ENCODE measurements around the gene CDH8. TPM values are rescaled to one million over a fixed set of nuclear protein-coding genes. Genes with fewer than 3 reads are reported as not detected.
"Not testable (repeated sequence)": the region's sequence is repeated elsewhere in the genome, so short reads cannot be mapped to it uniquely, and the experiment has no call there.

The CDH8 gene
- total RNA-seq, 3 donors from 2014 or later = not detected

GRCh38 chr16:61791464-61791863 lies 244.8 kb downstream of the CDH8 start:
- H3K27me3 Mint-ChIP-seq (ENCODE audit: low read depth) = no peaks in the 10 kb centered on the region
- peaks cover 24% of the 10 kb centered on the region for H3K9me3 Mint-ChIP-seq
- H3K4me3 Mint-ChIP-seq = no peak overlapping the region
- DNase-seq (no peak), ATAC-seq (no peak)
- no peaks in the 10 kb centered on the region for H3K4me1 Mint-ChIP-seq (ENCODE audit: low read depth)
- H3K36me3 Mint-ChIP-seq (ENCODE audit: insufficient read depth) = no peaks in the 10 kb centered on the region

DNA sequence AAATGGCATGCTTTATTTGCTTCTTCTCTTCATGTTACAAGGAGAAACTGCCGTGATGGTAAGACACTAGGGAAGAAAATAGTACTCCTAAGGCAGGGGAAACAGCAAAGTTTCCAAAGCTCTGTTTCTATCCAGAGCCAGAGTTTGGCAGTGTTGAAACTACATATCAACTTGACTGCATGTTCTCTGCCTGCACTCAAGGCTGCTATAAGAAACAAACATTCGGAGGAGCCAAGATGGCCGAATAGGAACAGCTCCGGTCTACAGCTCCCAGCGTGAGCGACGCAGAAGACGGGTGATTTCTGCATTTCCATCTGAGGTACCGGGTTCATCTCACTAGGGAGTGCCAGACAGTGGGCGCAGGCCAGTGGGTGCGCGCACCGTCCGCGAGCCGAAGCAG lies 254.4 kb downstream of the CDH8 start:
- H3K36me3 Mint-ChIP-seq (ENCODE audit: insufficient read depth); H3K9me3 Mint-ChIP-seq; DNase-seq; H3K4me1 Mint-ChIP-seq (ENCODE audit: low read depth); H3K27me3 Mint-ChIP-seq (ENCODE audit: low read depth); ATAC-seq; H3K4me3 Mint-ChIP-seq: not testable (repeated sequence)

GRCh38 chr16:61780161-61780560 lies 256.1 kb downstream of the CDH8 start:
- no peak overlapping the region for H3K4me3 Mint-ChIP-seq
- DNase-seq (no peak), ATAC-seq (no peak)
- H3K9me3 Mint-ChIP-seq = peaks cover 9% of the 10 kb centered on the region
- no peaks in the 10 kb centered on the region for H3K27me3 Mint-ChIP-seq (ENCODE audit: low read depth)
- H3K36me3 Mint-ChIP-seq (ENCODE audit: insufficient read depth) = no peaks in the 10 kb centered on the region
- H3K4me1 Mint-ChIP-seq (ENCODE audit: low read depth) = no peaks in the 10 kb centered on the region

- Mint-ChIP-seq H3K4me1 (ENCODE audit: low read depth) (no peaks in the 10 kb centered on the region), H3K36me3 (ENCODE audit: insufficient read depth) (no peaks in the 10 kb centered on the region), H3K9me3 (peaks cover 20% of the 10 kb centered on the region), H3K4me3 (no peak overlapping the region), H3K27me3 (ENCODE audit: low read depth) (no peaks in the 10 kb centered on the region)
- DNase-seq (no peak), ATAC-seq (no peak)
These were observed 265.9 kb downstream of the CDH8 start for GRCh38 chr16:61770301-61770700.

GRCh38 chr16:61763991-61764390 lies 272.2 kb downstream of the CDH8 start:
- ATAC-seq (no peak), DNase-seq (no peak)
- Mint-ChIP-seq H3K4me3 (no peak overlapping the region), H3K9me3 (peaks cover 14% of the 10 kb centered on the region), H3K27me3 (ENCODE audit: low read depth) (no peaks in the 10 kb centered on the region), H3K36me3 (ENCODE audit: insufficient read depth) (no peaks in the 10 kb centered on the region), H3K4me1 (ENCODE audit: low read depth) (no peaks in the 10 kb centered on the region)

DNA sequence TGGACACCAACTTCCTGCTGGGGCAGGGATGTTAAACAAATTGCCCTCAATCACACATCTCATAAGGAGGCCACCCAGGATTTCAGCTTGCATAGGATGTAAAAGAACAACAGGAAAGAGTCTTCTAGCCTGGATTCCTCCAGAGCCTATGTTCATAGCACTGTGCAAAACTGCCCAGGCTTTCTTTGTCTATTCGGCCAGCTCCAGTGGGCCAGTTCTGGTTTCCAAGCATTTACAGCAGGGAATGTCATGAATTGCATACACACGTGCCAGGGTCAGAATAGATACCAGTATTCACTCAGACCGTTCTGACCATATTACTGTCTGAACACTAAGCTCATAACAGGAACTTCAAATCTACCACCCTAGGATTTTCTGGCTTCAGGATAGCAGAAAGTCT lies 273.2 kb downstream of the CDH8 start:
- peaks cover 13% of the 10 kb centered on the region for H3K9me3 Mint-ChIP-seq
- H3K36me3 Mint-ChIP-seq (ENCODE audit: insufficient read depth) = no peaks in the 10 kb centered on the region
- H3K27me3 Mint-ChIP-seq (ENCODE audit: low read depth) = no peaks in the 10 kb centered on the region
- ATAC-seq = no peak
- no peak for DNase-seq
- H3K4me3 Mint-ChIP-seq = no peak overlapping the region
- no peaks in the 10 kb centered on the region for H3K4me1 Mint-ChIP-seq (ENCODE audit: low read depth)

DNA sequence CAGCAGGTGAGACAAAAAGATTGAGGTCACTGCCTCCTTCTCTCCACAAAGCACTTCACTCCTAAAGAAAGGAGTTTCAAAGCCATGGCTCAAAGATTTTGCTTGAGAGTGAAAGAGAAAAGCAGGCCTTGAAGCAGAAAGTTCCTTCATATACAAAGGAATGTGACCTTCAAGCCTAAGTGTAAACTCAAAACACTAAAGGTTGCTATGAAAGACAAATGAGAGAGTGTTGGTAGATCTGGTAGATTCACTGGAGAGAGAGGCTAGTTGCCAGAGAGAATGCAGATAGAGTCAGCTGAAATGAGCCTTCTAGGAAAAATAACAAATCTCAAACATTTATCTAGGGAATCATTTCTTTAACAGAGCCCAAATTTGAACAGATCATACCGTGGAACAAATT lies 305.2 kb downstream of the CDH8 start:
- Mint-ChIP-seq H3K4me1 (ENCODE audit: low read depth) (no peaks in the 10 kb centered on the region), H3K27me3 (ENCODE audit: low read depth) (no peaks in the 10 kb centered on the region), H3K9me3 (peaks cover 29% of the 10 kb centered on the region), H3K4me3 (no peak overlapping the region), H3K36me3 (ENCODE audit: insufficient read depth) (no peaks in the 10 kb centered on the region)
- DNase-seq = no peak
- no peak for ATAC-seq

GRCh38 chr16:61726701-61727100 lies 309.5 kb downstream of the CDH8 start:
- no peaks in the 10 kb centered on the region for H3K4me1 Mint-ChIP-seq (ENCODE audit: low read depth)
- DNase-seq (no peak), ATAC-seq (no peak)
- H3K9me3 Mint-ChIP-seq = peaks cover 27% of the 10 kb centered on the region
- H3K36me3 Mint-ChIP-seq (ENCODE audit: insufficient read depth) = no peaks in the 10 kb centered on the region
- no peak overlapping the region for H3K4me3 Mint-ChIP-seq
- no peaks in the 10 kb centered on the region for H3K27me3 Mint-ChIP-seq (ENCODE audit: low read depth)

DNA sequence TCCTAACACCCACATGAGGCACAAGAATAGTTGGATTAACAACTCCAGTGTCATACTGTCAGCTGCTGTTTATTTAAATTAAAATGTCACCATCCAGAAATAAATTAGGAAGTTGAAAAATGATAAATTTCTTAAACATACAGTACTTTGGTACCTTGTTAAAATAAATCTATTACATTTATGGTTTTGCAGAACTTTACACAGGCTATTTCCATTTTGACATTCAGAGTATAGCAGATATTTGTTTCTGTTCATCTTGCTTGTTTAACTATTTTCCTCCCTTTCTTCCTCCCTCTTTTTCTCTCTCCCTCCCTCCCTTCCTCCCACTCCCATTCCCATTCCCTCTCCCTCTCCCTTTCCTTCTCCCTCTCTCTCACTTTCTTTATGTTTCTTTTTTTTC lies 310.1 kb downstream of the CDH8 start:
- H3K27me3 Mint-ChIP-seq (ENCODE audit: low read depth) = no peaks in the 10 kb centered on the region
- no peaks in the 10 kb centered on the region for H3K4me1 Mint-ChIP-seq (ENCODE audit: low read depth)
- H3K9me3 Mint-ChIP-seq = peaks cover 26% of the 10 kb centered on the region
- ATAC-seq = no peak
- H3K4me3 Mint-ChIP-seq = no peak overlapping the region
- H3K36me3 Mint-ChIP-seq (ENCODE audit: insufficient read depth) = no peaks in the 10 kb centered on the region
- DNase-seq = no peak

GRCh38 chr16:61721544-61721943 lies 314.7 kb downstream of the CDH8 start:
- H3K36me3 Mint-ChIP-seq (ENCODE audit: insufficient read depth) = no peaks in the 10 kb centered on the region
- no peak overlapping the region for H3K4me3 Mint-ChIP-seq
- ATAC-seq (no peak), DNase-seq (no peak)
- H3K4me1 Mint-ChIP-seq (ENCODE audit: low read depth) = no peaks in the 10 kb centered on the region
- peaks cover 25% of the 10 kb centered on the region for H3K9me3 Mint-ChIP-seq
- H3K27me3 Mint-ChIP-seq (ENCODE audit: low read depth) = no peaks in the 10 kb centered on the region

DNA sequence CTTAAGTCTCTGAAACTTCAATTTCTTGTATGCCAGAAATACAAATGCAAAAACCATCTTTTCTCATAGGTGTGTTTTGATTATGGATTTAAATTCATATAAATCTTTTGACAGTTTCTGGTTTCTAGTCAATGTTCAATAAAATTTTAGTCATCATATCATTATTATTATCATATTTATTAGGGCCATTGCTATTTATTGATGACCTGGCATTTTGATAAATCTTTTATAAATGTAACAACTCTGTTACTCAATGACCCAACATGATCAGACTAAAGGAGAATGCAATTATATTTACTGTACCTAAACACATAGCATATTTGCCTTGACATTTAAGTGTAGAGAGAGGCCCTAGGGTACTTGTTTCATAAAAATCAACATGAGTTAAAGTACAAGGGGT lies 320.8 kb downstream of the CDH8 start:
- DNase-seq (no peak), ATAC-seq (no peak)
- Mint-ChIP-seq H3K27me3 (ENCODE audit: low read depth) (no peaks in the 10 kb centered on the region), H3K36me3 (ENCODE audit: insufficient read depth) (no peaks in the 10 kb centered on the region), H3K4me1 (ENCODE audit: low read depth) (no peaks in the 10 kb centered on the region), H3K4me3 (no peak overlapping the region), H3K9me3 (peaks cover 32% of the 10 kb centered on the region)

DNA sequence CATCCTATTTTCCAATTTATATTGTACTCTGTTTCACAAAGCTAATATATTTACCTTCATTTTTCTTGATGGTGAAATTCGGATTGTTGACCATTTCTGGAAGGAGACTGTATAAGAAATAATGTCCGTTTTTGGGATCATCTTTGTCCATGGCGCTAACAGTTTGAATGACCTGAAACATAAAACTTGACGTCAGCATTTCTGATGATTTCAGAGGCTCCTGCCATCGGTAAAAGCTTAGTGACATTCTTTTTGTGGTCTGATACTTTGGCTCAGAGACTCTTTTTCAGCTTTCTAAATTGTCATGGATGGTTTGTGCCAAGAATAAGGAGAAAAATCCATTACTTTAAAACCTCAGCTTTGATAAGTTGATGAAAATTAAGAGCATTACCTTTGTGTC lies 322.5 kb downstream of the CDH8 start:
- Mint-ChIP-seq H3K4me1 (ENCODE audit: low read depth) (no peaks in the 10 kb centered on the region), H3K36me3 (ENCODE audit: insufficient read depth) (no peaks in the 10 kb centered on the region), H3K27me3 (ENCODE audit: low read depth) (no peaks in the 10 kb centered on the region), H3K9me3 (peaks cover 25% of the 10 kb centered on the region), H3K4me3 (no peak overlapping the region)
- ATAC-seq (no peak), DNase-seq (no peak)

DNA sequence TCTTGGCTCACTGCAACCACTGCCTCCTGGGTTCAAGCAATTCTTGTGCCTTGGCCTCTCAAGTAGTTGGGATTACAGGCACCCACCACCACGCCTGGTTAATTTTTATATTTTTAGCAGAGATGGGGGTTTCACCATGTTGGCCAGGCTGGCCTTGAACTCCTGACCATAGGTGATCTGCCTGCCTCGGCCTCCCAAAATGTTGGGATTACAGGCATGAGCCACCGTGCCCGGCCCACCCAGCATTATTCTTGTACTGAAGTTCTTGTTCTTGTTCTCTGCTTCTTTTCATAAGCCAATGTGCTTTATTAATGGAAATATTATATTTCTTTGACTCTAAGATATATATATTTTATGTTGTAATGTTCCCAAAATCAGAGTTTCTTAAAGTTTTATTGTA lies 336.6 kb downstream of the CDH8 start:
- H3K9me3 Mint-ChIP-seq = peaks cover 18% of the 10 kb centered on the region
- not testable (repeated sequence) for H3K27me3 Mint-ChIP-seq (ENCODE audit: low read depth); ATAC-seq; H3K36me3 Mint-ChIP-seq (ENCODE audit: insufficient read depth); DNase-seq; H3K4me1 Mint-ChIP-seq (ENCODE audit: low read depth); H3K4me3 Mint-ChIP-seq

DNA sequence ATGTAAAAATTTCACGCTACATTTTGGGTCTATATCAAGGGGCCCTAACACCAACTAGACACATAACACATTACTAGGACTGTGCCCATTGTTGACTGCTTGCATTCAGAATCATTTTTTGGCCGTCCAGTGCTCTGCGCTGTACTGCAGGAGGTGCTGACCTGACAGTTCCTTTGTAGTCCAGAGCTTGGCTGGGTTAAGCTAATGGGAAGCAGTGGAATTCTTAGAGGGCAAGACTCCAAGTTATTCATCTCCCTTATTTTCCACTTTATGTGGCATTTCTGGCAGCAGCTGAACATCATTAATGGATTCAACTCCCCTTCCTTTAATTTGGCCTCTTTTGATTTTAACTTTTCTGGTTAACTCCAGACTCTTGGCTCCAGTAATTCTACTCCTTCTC lies 351.7 kb downstream of the CDH8 start:
- DNase-seq (no peak), ATAC-seq (no peak)
- Mint-ChIP-seq H3K9me3 (peaks cover 27% of the 10 kb centered on the region), H3K36me3 (ENCODE audit: insufficient read depth) (no peaks in the 10 kb centered on the region), H3K27me3 (ENCODE audit: low read depth) (no peaks in the 10 kb centered on the region), H3K4me1 (ENCODE audit: low read depth) (no peaks in the 10 kb centered on the region), H3K4me3 (no peak overlapping the region)

- Mint-ChIP-seq H3K36me3 (ENCODE audit: insufficient read depth) (no peaks in the 10 kb centered on the region), H3K27me3 (ENCODE audit: low read depth) (no peaks in the 10 kb centered on the region), H3K9me3 (peaks cover 39% of the 10 kb centered on the region), H3K4me3 (no peak overlapping the region), H3K4me1 (ENCODE audit: low read depth) (no peaks in the 10 kb centered on the region)
- ATAC-seq (no peak), DNase-seq (no peak)
These were observed 354.6 kb downstream of the CDH8 start for GRCh38 chr16:61681673-61682072.

GRCh38 chr16:61681124-61681523 lies 355.1 kb downstream of the CDH8 start:
- ATAC-seq = no peak
- Mint-ChIP-seq H3K36me3 (ENCODE audit: insufficient read depth) (no peaks in the 10 kb centered on the region), H3K9me3 (peaks cover 36% of the 10 kb centered on the region), H3K4me1 (ENCODE audit: low read depth) (no peaks in the 10 kb centered on the region), H3K27me3 (ENCODE audit: low read depth) (no peaks in the 10 kb centered on the region), H3K4me3 (no peak overlapping the region)
- no peak for DNase-seq
